ENCODE data around the gene FHIP1A.
A peak's percentile ranks its signal among the peaks of the same experiment; 100 is the strongest.
"Not testable (repeated sequence)": the region's sequence is repeated elsewhere in the genome, so short reads cannot be mapped to it uniquely, and the experiment has no call there.

FHIP1A gene

DNA sequence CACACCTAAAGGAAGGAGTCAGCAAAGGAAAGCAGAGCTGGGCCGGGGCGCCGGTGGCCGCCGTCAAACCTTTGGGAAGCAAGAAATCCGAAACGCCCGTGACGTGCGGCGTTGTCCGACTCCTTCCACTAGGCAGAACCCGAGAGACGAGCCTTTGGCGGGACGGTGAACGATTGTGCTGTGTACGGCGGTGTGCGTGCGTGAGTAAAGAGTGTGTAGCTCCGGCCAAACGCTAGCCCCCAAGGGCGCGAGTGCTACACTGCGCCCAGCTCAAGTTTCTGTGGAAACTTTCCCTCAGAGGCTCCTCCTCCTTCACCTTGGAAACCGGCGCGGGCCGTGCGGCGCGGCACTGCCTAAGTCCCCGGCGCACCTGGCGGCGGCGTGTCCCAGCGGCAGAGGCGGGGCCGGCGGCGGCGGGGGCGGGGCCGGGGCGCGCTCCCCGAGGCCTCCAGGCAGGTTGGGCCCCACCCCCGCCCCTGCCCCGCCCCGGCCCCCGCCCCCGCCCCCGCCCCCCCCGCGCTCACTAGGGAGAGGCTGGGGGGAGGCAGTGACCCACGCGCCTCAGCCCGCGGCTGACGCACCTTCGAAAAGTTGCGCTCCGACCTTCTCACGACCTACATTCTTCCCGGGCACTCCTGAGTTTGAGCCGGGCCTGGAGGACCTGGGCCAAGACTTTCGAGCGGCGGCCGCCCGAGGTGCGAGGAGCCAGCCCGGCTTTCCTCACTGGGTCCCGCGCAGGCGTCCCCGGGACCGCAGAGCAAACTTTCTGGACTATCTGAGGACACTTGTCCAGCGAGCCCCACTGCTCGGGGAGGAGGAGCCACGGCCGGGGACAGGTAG, at the start of gene FHIP1A:
FHIP1A (plus strand) TSS at position 547 of the 840 bp plus-strand sequence. CDS start 157,084 bp downstream, outside the sequence.
- DNase-seq: peak; percentile 78

DNA sequence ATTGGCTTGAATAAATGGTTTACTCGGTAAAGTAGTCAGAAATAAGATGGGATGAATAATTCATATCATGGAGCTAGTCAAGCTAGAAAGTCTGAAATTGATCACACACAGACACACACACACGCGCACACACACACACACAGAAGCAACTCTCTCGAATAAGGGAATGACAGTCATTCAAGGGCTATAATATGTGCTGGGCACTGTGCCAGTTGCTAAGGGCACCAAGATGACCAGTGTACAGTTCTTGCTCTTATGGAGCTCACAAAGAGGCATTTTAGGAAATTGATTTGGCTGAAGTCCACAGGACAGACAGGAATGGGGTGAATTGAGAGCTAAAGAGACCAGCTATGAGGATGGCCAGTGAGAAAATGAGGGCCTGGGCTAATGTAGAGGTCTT, 49.4 kb upstream of the FHIP1A start:
- DNase-seq: no peak

DNA sequence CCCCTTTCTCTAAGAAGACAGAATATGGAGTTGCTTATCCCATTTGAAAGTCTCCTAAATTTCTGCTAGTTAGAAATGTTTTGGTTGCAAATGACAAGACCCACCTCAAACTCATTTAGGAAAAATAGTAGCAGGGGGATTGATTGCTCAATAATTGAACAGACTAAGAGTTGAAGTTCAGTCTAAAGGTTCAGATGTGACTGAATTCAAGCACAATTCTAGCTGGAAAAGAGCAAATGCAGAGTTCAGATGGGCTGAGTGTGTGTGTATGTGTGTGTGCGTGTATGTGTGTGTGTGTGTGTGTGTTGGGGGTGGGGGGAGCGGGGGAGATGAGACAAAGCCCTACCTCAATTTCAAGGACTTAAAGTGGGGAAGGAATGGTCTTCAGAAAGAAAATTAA, 47.9 kb upstream of the FHIP1A start:
- no peak for DNase-seq

DNA sequence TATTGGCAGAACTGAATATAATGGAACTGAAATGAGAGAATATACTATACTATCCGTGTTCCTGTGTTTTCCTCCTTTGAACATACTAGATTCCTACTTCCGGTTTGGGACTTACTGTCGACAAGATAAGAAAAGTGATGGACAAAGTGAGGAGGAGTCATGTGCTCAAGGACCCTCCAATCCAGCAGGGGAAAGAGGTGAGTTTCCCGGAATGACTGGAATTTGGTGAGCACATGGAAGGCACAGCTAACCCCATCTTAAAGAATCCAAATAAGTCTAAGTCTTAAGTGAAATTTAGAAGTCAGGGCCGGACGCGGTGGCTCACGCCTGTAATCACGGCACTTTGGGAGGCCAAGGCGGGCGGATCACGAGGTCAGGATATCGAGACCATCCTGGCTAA, 47.0 kb upstream of the FHIP1A start:
- DNase-seq: no peak

DNA sequence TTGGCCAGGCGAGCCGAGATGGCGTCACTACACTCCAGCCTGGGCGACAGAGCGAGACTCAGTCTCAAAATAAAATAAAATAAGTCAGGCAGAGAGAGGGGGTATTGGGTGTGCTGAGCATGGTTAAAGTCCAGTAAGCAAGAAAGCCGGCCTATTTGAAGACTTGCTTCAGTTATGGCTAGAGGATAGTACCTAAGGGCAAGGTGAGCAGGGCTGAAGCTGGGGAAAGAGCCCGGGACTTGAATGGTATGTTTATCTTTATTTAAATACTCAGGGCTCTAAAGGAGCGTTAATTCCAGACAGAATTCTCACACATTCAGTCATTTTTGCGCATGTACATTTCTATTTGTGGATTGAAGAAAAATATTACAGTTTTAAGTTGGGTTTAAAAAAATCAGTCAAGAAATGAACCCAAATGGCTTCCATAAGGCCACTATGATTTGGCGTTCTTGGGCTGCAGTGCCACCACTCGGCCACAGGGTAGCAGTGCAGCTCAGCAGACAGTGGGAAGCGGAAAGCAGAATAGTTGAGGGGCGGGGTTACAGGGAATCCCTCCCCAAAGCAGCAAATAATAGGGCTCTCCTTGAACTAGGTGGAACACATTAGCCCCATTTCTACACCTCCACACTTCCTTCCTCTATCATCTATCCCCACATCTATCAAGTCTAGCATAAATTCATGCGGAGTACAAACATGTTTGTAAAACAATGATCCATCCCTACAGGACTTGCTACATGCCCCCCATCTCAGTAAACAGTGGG, 46.4 kb upstream of the FHIP1A start:
- peak; percentile 84 for DNase-seq

DNA sequence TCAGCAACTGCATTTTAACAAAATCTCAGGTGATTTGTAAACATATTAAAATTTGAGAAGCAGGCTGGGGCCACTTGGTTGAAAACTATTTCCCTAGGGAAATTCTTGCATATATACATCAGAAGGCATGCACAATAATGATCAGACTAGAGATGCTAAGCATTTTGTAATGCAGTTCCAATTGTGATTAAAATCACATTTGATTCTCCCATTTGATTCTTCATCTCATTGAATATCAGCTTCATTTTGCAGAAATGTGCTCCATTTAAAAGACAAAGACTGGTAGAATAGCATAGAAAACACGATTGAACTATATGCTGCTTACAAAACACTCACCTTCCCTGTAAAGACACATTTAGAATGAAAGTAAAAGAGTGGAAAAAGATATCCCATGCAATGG, 32.4 kb upstream of the FHIP1A start:
- no peak for DNase-seq

DNA sequence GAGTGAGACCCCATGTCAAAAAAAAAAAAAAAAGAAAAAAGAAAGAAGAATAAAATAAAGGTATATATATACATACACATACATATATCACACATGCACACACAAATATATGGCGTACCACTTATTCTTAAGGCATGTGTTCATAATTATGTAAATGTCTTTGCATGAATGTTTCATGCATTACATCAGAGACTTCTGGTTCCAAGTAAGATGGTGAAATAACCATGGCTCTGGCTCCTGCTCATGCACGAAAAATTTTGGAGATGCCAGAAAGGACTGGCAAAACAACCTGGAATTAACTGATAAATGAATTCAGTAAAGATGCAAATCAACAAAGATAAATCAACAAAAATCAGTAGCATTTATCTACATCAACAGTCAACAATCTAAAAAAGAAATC, 19.7 kb upstream of the FHIP1A start:
- DNase-seq: no peak

DNA sequence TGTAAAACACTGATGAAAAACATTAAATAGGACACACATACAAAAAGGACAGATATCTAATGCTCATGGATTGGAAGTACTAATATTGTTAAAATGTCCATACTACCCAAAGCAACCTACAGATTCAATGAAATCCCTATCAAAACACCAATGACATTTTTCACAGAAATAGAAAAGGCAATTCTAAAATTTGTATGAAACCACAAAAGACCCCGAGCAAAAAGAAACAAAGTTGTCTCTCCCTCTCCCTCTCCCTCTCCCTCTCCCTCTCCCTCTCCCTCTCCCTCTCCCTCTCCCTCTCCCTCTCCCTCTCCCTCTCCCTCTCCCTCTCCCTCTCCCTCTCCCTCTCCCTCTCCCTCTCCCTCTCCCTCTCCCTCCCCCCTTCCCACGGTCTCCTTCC, 19.2 kb upstream of the FHIP1A start:
- not testable (repeated sequence) for DNase-seq

DNA sequence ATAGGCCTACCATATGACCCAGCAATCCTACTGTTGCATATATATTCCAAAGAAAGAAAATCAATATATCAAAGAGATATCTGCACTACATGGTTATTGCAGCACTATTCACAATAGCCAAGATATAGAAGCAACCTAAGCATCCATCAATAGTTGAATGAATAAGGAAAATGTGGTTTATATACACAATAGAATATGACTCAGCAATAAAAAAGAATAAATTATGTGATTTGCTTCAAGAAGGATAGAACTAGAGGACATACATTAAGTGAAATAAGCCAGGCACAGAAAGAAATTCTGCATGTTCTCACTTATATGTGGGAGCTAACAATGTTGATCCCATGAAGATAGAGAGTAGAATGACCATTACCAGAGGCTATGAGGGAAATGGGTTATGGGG, 13.1 kb upstream of the FHIP1A start:
- DNase-seq: no peak

DNA sequence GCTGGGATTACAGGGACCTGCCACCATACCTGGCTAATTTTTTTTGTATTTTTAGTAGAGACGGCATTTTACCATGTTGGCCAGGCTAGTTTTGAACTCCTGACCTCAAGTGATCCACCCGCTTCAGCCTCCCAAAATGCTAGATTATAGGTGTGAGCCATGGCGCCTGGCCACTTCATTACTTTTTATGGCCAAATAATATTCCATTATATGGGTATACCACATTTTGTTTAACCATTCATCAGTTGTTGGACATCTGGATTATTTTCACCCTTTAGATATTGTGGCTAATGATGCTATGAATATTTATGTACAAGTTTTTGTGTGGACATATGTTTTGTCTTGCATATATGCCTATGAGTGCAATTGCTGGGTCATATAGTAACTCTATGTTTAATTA, 8.6 kb upstream of the FHIP1A start:
- no peak for DNase-seq

DNA sequence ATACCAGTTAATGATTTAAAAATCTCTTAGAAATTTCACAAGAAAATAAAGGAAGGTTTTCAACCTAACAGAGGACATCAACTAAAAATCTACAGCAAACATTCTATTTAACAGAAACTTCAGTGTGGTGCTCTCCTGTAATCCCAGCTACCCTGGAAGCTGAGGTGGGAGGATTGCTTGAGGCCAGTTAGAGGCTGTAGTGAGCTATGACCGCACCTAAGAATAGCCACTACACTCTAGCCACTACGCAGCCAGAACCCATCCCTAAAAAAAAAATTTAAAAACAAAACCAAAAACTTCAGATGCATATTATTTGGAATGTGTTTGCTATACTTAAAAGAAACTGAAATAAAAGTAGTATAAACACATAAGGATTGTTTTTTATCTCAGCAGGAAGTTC, 7.2 kb upstream of the FHIP1A start:
- DNase-seq: no peak

DNA sequence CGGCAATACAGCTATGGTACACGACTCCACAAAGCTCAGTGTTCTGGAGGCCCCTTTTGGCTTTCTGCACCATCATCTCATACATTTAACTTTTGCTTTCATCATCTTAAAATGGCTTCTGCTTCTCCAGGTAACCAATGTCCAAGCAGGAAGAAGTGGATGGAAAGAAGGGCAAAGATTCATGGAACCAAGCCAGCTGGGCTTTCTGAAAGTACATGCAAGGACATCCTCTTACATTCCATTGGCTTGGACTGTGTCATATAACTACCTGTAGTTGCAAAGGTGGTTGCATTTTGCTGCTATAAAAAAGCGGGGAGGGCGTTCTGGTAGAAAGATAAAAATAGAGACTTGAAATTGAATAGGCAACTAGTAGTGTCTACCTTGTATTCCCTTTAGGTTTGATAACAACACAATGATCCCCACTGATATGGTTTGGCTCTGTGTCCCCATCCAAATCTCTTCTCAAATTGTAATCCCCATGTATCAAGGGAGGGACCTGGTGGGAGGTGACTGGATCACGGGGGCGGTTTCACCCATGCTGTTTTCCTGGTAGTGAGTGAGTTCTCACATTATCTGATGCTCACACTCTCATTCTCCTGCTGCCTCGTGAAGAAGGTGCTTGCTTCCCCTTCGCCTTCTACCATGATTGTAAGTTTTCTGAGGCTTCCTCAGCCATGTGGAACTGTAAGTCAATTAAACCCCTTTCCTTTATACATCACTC, 6.7 kb upstream of the FHIP1A start:
- DNase-seq: no peak

DNA sequence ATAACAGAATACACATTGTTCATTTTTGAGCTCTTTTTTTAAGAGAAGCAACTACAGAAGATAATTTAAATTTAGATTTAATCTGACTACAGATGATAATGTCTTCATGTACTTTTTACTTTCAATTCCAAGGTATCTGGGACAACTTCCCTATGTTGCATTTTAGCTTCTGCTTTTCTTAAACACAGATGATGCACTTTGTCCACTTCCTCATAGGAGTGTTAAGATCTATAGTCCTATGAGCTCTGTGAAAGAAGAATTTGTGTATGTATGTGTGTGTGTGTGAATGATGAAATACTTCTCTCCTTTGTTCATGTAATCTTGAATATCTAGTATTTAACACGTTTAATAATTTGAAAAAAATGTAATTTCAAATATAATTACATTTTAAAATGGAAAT, 5.3 kb upstream of the FHIP1A start:
- DNase-seq: no peak

DNA sequence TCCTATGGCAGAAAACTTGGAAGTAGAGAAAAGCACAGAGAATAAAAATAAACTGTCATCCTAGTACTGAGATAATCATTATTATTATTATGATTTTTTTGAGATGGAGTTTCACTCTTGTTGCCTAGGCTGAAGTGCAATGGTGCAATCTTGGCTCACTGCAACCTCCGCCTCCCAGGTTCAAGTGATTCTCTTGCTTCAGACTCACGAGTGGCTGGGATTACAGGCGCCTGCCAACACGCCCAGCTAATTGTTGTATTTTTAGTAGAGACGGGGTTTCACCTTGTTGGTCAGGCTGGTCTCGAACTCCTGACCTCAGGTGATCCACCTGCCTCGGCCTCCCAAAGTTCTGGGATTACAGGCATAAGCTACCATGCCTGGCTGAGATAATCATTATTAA, 4.2 kb upstream of the FHIP1A start:
- DNase-seq: not testable (repeated sequence)

DNA sequence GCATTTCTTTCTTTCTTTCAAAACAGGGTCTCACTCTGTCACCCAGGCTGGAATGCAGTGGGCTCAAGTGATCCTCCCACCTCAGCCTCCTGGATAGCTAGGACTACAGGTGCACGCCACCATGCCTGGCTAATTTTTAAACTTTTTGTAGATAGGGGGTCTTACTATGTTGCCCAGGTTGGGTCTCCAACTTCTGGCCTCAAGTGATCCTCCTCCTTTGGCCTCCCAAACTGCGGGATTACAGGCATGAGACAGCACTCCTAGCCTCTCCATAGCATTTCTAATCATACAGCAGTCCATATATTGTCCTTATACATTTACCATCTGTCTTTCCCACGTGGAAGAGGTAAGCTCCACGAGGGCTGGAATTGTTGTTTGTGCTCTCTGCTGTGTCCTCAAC, 2.0 kb upstream of the FHIP1A start:
- DNase-seq: no peak

DNA sequence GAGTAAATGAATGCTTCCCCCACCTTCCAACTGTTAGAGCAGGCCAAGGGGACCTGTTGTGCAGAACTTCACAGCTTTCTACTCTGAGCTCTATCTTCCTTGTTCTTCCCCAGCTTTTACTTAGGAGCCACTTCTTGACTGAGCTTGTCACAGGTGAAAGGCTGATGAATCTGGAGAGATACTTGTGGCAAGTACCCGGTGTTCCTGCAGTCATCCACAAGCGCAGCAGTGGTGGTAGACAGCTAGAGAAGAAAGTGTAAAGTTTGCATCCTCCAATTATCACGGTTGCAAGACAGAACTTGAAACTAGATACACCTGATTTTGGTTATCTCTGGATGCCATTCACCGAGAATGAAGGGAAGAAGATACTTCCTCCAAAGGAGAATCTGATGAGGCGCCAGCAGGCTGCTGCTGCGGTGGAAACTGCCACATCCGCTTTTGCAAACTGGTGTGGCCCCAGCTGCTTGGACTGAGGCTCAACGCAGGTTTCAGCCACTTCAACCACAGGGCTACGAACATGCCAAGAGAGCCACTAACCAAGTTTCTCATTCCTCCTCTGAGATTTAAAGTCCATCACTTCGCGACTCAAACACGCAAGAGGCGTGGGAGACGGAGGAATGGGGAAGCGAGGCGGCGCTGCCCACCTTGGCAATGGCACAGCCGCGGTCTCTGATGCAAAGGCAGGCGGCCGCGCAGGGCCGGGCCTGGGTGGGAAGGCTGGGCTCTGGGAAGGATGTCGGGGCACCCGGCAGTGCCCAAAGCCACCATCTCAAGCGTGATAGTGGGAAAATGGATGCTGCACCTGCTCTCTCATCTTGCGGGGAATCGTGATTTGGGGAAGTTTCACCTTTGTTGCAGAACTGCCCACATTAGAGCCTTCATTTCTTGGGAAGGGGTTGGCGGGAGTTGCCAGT, 1.3 kb upstream of the FHIP1A start:
- no peak for DNase-seq

DNA sequence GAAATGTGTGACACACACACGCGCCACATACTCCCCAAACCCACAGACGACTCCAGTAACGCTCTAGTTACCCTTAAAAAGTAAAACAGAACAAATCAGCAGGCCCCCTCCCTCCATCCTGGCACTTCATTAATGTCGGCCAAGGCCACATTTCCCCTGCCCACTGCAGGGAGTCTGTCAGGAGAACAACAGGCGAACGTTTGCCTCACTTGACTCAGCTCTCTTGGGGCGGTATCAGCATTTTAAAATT, 671 bp upstream of the FHIP1A start:
- no peak for DNase-seq

DNA sequence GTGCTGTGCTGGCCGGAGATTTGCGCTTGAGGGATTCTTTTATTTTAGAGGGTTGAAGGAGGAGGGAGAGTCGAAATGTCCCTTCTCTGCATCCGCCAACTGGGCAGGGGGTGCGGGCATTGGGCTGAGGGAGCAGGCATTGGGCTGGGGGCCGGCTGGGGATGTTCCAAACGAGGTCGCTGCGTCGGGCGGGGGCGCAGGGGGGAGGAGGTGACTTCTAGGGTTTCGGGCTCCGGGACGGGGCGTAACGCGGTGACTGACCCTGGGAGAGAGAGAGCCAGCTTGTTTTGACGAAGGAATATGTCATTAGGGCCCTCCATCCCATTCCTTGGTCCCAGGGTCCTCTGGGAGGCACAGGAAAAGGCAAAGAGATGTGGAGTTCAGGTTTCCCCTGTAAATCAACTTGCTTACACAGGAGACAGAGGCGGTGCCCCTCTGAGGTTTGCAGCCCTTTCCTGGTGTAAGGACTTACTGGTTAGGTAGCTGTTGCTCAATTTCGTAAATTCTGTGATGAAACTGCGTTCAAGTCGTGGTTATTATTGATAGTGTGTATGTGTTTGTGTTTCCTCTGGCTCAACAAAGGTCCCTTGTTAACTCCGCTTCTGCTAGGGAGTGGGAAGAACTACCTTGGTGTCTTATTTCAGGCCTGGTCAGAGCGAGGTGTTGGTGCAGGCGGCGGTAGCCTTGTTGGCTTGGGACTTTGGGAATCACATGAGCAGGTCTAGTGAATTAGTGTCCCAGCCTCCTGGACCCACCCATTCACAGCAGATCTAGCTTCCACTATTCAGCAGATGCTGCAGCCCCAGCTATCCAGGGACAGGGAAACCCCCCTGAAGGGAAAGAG, 716 bp downstream of the FHIP1A start:
- DNase-seq: peak; percentile 32

DNA sequence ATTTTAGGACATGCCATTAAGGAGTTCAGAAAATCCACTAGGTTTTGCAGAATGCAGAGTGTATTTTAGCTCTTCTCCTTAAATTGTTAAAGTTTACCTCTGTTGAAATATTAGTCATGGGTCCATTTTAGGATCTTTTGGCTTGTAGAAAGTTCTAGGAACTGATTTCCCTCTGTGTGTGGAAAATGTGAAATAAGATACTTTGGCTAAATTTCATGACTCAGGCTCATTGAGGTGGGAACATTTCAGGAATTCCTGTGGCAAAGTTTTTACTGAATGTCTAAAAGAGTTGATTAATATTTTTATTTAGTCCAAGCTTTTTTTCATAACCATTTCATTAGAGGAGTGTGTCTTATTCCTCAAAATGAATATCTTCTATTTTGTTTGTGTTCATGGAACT, 7.0 kb downstream of the FHIP1A start:
- DNase-seq: peak; percentile 68

DNA sequence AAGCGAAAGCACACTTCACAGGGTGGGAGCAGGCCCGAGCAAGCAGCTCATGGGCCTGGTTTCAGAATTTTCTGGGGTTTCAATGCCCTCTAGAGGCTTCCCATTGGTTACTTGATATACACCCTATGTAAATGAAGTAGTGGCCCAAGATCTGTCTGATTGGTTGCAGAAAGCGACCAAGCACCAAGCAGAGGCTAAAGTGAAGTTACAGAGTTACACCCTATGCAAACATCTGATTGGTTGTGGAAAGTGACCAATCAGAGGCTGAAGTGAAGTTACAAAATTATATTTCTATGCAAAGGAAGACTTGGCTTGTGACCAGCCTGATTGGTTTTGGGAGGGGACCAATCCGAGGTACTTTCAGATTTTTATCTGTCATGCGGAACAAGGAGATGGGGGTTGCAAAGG, 8.2 kb downstream of the FHIP1A start:
- DNase-seq: no peak

DNA sequence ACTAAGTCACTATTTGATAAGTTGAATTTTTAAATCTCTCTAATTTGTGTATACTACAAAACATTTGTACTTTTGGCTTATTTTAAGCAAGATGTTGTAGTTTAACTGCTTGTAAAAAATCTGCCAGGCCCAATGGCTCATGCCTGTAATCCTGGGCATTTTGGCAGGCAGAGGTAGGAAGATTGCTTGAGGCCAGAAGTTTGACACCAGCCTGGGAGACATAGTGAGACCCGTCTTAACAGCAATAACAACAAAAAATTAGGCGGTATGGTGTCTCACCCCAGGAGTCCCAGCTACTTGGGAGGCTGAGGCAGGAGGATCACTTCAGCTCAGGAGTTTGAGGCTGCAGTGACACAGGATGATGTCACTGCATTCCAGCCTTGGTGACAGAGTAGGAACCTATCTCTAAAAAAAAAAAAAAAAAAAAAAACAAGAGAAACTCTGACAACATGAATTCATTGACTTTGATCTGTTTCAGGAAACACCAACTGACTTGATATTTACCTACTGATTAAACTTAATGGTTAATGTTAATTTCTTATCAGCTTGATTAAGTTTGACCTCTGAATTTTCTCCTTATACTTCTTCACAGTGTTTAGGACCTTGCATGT, 8.9 kb downstream of the FHIP1A start:
- DNase-seq: no peak
